ENCODE data around the gene CRTC1. TPM values are rescaled to one million over a fixed set of nuclear protein-coding genes. Genes with fewer than 3 reads are reported as not detected.

Gene CRTC1
- total and polyA plus RNA-seq, 9 donors, result 4.3 to 18.7 (median 14.7) TPM

DNA sequence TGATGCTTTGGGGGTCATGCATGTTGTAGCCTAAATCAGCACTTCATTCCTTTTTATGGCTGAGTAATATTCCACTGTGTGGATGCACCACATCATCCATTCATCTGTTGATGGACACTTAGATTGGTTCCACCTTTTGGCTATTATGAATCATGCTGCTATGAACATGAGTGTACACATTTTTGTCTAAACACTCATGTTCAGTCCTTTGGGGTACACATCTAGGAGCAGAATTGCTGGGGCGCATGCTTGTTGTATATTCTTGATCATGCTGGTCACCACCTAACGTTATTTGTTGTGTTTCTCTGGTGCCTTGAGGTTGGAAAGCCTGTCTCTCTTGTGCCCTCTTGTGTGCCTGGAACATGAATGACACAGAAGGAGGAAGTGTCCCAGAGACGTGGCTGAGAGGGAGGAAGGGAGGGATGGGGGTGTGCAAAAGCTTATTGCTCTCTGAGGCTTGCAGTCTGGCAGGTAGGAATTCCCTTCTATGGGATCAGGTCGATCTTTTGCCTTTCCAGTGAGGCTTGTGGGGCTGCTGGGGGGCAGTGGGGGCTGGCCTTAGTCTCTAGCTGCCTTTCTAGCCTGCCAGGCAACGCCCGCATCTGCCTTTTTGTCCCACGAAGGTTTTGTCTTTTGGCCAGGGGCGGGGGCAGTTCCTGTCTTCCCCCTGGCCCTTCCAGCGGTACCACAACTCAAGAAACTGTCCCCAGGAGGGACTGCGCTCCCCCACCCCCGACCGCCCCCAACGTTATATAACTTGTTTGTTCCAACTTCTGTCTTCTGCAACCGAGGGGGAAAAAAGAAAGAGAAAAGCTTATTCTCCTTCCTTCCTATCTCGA, 39.1 kb upstream of the CRTC1 start:
- WGBS (ENCODE audit: insufficient coverage), result 65% methylated on average over 6 of the region's 15 CpGs
- Histone ChIP-seq H3K36me3 (ENCODE audit: control insufficient read depth, insufficient read depth, low read length) (no peaks in the 10 kb centered on the region), H3K4me1 (ENCODE audit: control insufficient read depth, insufficient read depth, low read length) (peaks cover 33% of the 10 kb centered on the region), H3K27me3 (ENCODE audit: control insufficient read depth, insufficient read depth, low read length) (no peaks in the 10 kb centered on the region), H3K9me3 (replicated peaks; ENCODE audit: control insufficient read depth, low read depth, low read length) (no peaks in the 10 kb centered on the region), H3K27ac (ENCODE audit: low read length) (no peak overlapping the region), H3K4me3 (ENCODE audit: low read length) (no peak overlapping the region)
- peak; percentile 48 for DNase-seq

DNA sequence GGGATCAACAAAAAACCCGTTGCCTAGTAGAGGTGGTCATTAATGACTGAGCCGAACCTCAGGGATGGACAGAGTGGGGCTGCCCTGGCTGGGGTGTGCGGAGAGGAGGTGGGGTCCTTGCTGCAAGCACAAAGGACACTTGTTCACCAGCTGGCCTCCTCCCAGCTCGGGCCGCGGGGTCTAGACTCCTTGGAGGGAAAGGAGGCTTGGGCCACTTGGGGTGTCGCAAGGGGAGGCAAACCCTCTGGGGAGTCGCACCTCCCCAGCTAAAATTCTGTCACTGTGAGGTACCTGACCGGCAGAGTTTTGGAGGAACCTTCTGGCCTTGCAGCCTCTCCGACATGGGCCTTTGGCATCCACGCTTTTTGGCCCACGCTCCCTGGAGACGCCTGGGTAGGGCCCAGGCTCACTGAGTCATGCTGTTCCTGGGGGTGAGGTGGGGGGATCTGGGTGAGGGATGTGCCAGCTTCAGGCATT, 38.4 kb upstream of the CRTC1 start:
- 68% methylated on average over 5 of the region's 13 CpGs for WGBS (ENCODE audit: insufficient coverage)
- no peak overlapping the region for H3K27ac ChIP-seq (ENCODE audit: low read length)

DNA sequence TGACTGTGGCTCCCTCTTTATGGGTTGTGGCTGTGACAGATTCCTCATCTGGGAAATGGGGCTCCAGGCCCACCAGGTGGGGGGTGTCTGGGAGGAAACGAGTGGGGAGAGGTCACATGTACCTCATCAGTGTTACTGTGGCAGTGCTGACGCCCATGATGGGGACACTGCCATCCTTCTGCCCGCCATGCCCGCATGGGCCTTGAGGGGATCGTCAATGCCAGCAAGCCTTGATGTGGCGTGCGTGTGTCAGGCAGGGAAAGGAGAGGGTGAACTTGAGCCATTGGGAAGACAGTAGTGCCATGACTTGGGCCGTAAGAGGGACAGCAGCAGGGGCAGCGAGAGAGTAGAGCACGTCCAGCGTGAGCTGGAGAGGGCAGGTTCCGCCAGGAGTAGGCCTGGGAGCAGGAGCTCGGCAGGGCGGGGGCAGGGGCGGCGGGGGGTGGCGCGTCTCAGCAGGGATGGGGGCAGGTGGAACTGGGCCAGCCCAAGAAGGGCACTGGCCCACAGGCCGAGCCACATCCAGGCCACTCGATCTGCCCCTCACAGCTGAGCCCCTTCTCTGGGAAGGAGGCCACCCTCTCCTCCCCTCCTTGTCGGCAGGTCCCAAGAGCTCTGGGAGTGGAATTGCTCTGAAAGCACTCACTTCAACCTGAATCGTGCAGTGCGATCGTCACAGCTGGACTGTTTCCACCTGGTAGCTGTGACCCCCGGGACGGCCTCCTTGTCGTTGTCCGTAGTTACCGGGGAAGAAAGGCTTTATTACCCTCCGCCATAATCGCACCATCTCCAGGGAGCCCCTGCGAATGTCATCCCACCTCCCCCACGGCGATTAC, 36.7 kb upstream of the CRTC1 start:
- DNase-seq, result no peak
- Histone ChIP-seq H3K27me3 (ENCODE audit: control insufficient read depth, insufficient read depth, low read length) (no peaks in the 10 kb centered on the region), H3K4me3 (ENCODE audit: low read length) (no peak overlapping the region), H3K9me3 (replicated peaks; ENCODE audit: control insufficient read depth, low read depth, low read length) (no peaks in the 10 kb centered on the region), H3K36me3 (ENCODE audit: control insufficient read depth, insufficient read depth, low read length) (no peaks in the 10 kb centered on the region), H3K27ac (ENCODE audit: low read length) (no peak overlapping the region), H3K4me1 (ENCODE audit: control insufficient read depth, insufficient read depth, low read length) (peaks cover 56% of the 10 kb centered on the region)
- WGBS (ENCODE audit: insufficient coverage), result 57% methylated on average over 29 of the region's 34 CpGs

More for the DNA sequence above, 38.4 kb upstream of the CRTC1 start:
- H3K9me3 ChIP-seq (replicated peaks; ENCODE audit: control insufficient read depth, low read depth, low read length), result no peaks in the 10 kb centered on the region
- peaks cover 40% of the 10 kb centered on the region for H3K4me1 ChIP-seq (ENCODE audit: control insufficient read depth, insufficient read depth, low read length)
- no peak for DNase-seq
- H3K36me3 ChIP-seq (ENCODE audit: control insufficient read depth, insufficient read depth, low read length), result no peaks in the 10 kb centered on the region
- H3K27me3 ChIP-seq (ENCODE audit: control insufficient read depth, insufficient read depth, low read length), result no peaks in the 10 kb centered on the region
- H3K4me3 ChIP-seq (ENCODE audit: low read length), result no peak overlapping the region

DNA sequence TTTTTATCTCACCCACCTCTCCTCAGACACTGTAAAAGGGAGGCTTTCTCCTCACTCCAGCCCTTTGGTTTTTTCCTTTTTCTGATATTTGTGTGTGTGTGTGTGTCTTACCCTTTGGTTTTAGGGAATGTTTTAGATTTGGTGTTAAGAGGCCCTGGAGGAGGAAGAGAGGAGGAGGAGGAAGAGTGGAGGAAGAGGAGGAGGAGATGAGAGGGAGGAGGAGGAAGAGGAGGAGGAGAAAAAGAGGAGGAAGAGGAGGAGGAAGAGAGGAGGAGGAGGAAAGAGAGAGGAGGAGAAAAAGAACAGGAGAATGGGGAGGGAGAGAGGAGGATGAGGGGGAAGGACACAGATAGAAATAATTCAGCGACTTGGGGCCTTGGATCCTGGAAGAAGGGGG, 36.1 kb upstream of the CRTC1 start:
- Histone ChIP-seq H3K4me3 (ENCODE audit: low read length) (no peak overlapping the region), H3K36me3 (ENCODE audit: control insufficient read depth, insufficient read depth, low read length) (no peaks in the 10 kb centered on the region), H3K9me3 (replicated peaks; ENCODE audit: control insufficient read depth, low read depth, low read length) (no peaks in the 10 kb centered on the region), H3K27ac (ENCODE audit: low read length) (no peak overlapping the region), H3K4me1 (ENCODE audit: control insufficient read depth, insufficient read depth, low read length) (peaks cover 61% of the 10 kb centered on the region), H3K27me3 (ENCODE audit: control insufficient read depth, insufficient read depth, low read length) (no peaks in the 10 kb centered on the region)
- WGBS (ENCODE audit: insufficient coverage), result 45% methylated on average over 1 of the region's 1 CpG
- DNase-seq, result no peak

DNA sequence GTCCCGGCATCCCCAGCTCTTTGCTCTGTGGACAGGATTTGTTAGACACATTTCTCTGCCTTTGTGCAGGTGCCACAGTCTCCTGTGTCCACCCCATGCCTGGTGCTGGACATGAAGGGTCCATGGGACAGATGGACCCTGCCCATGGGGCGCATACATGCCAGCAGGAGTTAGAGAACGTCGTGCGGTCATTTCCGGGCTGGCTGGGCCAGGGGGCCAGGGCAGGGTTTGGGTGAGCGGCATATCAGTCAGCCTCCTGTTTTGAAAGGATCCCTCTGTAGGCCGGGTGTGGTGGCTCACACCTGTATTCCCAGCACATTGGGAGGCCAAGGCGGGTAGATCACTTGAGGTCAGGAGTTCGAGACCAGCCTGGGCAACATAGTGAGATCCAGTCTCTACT, 35.7 kb upstream of the CRTC1 start:
- Histone ChIP-seq H3K27me3 (ENCODE audit: control insufficient read depth, insufficient read depth, low read length) (no peaks in the 10 kb centered on the region), H3K9me3 (replicated peaks; ENCODE audit: control insufficient read depth, low read depth, low read length) (no peaks in the 10 kb centered on the region), H3K4me1 (ENCODE audit: control insufficient read depth, insufficient read depth, low read length) (peaks cover 61% of the 10 kb centered on the region), H3K4me3 (ENCODE audit: low read length) (no peak overlapping the region), H3K27ac (ENCODE audit: low read length) (no peak overlapping the region), H3K36me3 (ENCODE audit: control insufficient read depth, insufficient read depth, low read length) (no peaks in the 10 kb centered on the region)
- WGBS (ENCODE audit: insufficient coverage), result 85% methylated on average over 10 of the region's 10 CpGs
- no peak for DNase-seq

DNA sequence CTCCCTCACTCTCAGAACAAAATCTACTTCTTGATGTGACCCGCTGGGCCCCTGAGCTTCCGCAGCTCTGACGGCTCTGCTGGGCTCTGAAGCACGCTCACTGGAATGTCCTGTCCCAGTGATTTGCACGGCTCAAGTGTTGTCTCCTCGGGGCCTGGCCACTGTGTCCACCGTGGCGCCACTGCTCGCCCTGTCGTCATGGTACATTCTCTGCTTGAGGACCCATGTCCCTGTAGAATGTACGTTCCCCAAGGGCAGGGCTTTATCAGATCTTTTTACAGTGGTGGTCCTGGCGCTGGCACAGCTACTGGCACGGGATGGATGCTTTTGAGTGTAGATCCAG, 34.5 kb upstream of the CRTC1 start:
- peak; percentile 66 for DNase-seq
- WGBS (ENCODE audit: insufficient coverage), result 15% methylated on average over 10 of the region's 13 CpGs
- peak overlapping the region; percentile 96 for H3K27ac ChIP-seq (ENCODE audit: low read length)
- H3K36me3 ChIP-seq (ENCODE audit: control insufficient read depth, insufficient read depth, low read length), result no peaks in the 10 kb centered on the region
- H3K4me1 ChIP-seq (ENCODE audit: control insufficient read depth, insufficient read depth, low read length), result peaks cover 61% of the 10 kb centered on the region
- H3K4me3 ChIP-seq (ENCODE audit: low read length), result peak overlapping the region; percentile 1
- H3K27me3 ChIP-seq (ENCODE audit: control insufficient read depth, insufficient read depth, low read length), result no peaks in the 10 kb centered on the region
- no peaks in the 10 kb centered on the region for H3K9me3 ChIP-seq (replicated peaks; ENCODE audit: control insufficient read depth, low read depth, low read length)

DNA sequence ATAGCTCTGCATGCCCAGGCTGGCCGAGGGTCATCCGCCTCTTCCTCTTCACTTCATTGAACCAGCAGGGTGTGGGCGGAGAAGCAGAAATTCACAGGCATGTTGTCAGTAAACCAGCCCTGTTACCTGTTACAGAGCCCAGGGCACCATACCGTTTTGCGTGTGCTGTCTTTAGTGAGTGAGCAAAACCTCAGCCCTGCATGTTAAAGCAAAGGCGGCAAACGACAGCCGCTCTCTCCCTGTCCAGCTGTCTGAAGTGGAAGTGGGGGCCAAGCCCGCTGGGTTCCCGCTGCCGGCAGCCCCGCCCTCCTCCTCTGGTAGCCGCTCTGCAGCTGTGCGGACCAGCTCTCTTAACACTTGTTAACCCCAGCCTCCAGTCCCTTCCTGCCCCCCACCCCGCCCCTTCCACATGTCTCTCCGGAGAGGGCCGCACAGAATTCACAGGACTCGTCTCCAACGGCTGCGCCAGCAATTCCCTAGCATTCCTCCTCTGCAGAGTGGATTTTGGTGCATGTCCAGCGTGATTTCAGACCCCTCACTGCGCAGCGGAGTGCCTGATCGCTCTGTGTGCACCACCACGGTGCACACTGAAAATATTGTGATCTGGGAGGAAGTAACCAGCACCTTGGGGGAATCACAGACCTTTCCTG, 34.0 kb upstream of the CRTC1 start:
- DNase-seq, result peak; percentile 95
- peaks cover 61% of the 10 kb centered on the region for H3K4me1 ChIP-seq (ENCODE audit: control insufficient read depth, insufficient read depth, low read length)
- H3K27ac ChIP-seq (ENCODE audit: low read length), result peak overlapping the region; percentile 96
- H3K9me3 ChIP-seq (replicated peaks; ENCODE audit: control insufficient read depth, low read depth, low read length), result no peaks in the 10 kb centered on the region
- H3K27me3 ChIP-seq (ENCODE audit: control insufficient read depth, insufficient read depth, low read length), result no peaks in the 10 kb centered on the region
- WGBS (ENCODE audit: insufficient coverage), result 1% methylated on average over 21 of the region's 25 CpGs
- no peaks in the 10 kb centered on the region for H3K36me3 ChIP-seq (ENCODE audit: control insufficient read depth, insufficient read depth, low read length)
- H3K4me3 ChIP-seq (ENCODE audit: low read length), result peak overlapping the region; percentile 1

DNA sequence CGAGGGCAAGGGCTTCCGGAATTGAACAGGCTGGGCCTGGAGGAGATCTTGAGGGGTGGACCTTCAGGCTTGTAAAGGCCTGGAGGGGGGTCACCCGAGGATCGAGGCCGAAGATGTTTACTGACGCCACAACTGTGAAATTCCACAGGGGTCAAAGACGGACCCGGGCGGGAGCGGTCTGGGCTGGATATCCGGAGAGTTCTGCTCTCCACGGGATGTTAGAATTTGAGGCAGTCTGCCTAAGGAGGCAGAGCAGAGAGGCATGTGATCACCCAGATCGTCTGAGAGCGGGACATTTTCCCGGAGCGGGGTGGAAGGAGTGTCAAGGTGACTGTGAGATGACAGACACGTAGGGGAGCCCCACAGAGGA, 33.5 kb upstream of the CRTC1 start:
- Histone ChIP-seq H3K4me1 (ENCODE audit: control insufficient read depth, insufficient read depth, low read length) (peaks cover 56% of the 10 kb centered on the region), H3K27ac (ENCODE audit: low read length) (peak overlapping the region; percentile 96), H3K4me3 (ENCODE audit: low read length) (no peak overlapping the region), H3K9me3 (replicated peaks; ENCODE audit: control insufficient read depth, low read depth, low read length) (no peaks in the 10 kb centered on the region), H3K27me3 (ENCODE audit: control insufficient read depth, insufficient read depth, low read length) (no peaks in the 10 kb centered on the region), H3K36me3 (ENCODE audit: control insufficient read depth, insufficient read depth, low read length) (no peaks in the 10 kb centered on the region)
- WGBS (ENCODE audit: insufficient coverage), result 0% methylated on average over 16 of the region's 17 CpGs
- DNase-seq, result peak; percentile 90

DNA sequence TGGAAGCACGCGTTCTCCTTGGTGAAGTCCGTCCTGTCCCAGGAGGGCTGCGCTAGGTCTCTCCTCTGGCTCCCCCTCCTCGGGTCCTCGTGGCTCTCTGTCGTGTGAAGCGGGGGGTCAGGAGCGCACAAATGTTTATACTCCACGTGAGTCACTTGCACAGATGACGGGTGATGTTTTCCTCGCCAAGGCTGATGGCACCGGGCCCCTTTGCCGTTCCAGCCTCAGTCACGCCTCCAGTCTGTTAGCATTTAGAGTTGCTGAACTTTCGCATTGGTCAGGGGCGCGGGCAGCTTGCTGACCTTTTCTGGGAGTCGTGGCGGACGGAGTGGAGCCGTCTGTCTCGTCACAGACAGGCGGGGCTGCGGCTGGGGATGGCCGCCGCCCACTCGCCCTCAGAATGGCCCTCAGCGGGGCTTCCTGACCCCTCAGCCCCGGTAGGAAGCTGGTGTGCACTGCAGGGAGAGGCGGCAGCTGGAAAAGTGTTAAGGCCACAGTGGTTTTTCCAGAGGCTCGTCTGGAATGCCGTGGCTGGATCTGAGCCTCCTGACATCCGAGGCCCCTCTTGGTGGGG, 32.9 kb upstream of the CRTC1 start:
- H3K27me3 ChIP-seq (ENCODE audit: control insufficient read depth, insufficient read depth, low read length), result no peaks in the 10 kb centered on the region
- peak; percentile 86 for DNase-seq
- H3K4me3 ChIP-seq (ENCODE audit: low read length), result peak overlapping the region; percentile 5
- H3K4me1 ChIP-seq (ENCODE audit: control insufficient read depth, insufficient read depth, low read length), result peaks cover 53% of the 10 kb centered on the region
- no peaks in the 10 kb centered on the region for H3K36me3 ChIP-seq (ENCODE audit: control insufficient read depth, insufficient read depth, low read length)
- 9% methylated on average over 32 of the region's 34 CpGs for WGBS (ENCODE audit: insufficient coverage)
- H3K9me3 ChIP-seq (replicated peaks; ENCODE audit: control insufficient read depth, low read depth, low read length), result no peaks in the 10 kb centered on the region
- H3K27ac ChIP-seq (ENCODE audit: low read length), result peak overlapping the region; percentile 96

DNA sequence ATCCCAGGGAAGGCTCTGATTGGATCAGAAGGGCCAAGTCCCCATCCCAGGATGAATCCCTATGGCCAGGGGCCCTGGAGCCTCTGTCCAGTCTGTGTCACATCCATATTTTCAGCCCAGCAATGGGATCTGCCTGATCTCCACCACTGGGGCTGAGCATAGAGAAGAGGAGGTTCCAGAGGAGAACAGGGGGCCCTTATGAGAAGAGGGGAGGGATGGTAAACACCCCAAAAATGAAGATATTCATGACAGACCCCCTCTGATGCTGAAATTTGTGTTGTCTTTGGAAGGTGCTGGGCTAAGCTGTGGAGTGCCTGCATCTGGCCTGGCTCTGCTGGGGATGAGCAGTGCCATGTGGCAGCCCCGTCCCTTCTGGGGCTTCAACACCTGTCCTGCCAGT, 32.2 kb upstream of the CRTC1 start:
- Histone ChIP-seq H3K9me3 (replicated peaks; ENCODE audit: control insufficient read depth, low read depth, low read length) (no peaks in the 10 kb centered on the region), H3K4me3 (ENCODE audit: low read length) (no peak overlapping the region), H3K4me1 (ENCODE audit: control insufficient read depth, insufficient read depth, low read length) (peaks cover 54% of the 10 kb centered on the region), H3K36me3 (ENCODE audit: control insufficient read depth, insufficient read depth, low read length) (no peaks in the 10 kb centered on the region), H3K27ac (ENCODE audit: low read length) (peak overlapping the region; percentile 96), H3K27me3 (ENCODE audit: control insufficient read depth, insufficient read depth, low read length) (no peaks in the 10 kb centered on the region)
- WGBS (ENCODE audit: insufficient coverage), result 33% methylated on average over 1 of the region's 1 CpG
- DNase-seq, result no peak
